Effector memory CD4-positive, alpha-beta T cell (primary cell): ENCODE measurements around the gene RALY.

ENCODE experiments used
- DNase-seq, 3 donors: peaks; one replicate each; pipeline ENCODE4 v3.0.0-alpha.2; 2020
- H3K27ac ChIP-seq: 2 replicates; pipeline ENCODE4 v1.7.0; 2013; ENCODE audit warnings: mild to moderate bottlenecking, low read length, moderate library complexity; ENCODE audit not compliant: insufficient read depth, poor library complexity, severe bottlenecking
- H3K27me3 ChIP-seq: replicated peaks from 2 replicates; pipeline ENCODE4 v1.7.0; 2013; ENCODE audit warnings: mild to moderate bottlenecking, low read length; ENCODE audit not compliant: insufficient read depth, control insufficient read depth, poor library complexity, severe bottlenecking
- H3K36me3 ChIP-seq: 2 replicates; pipeline ENCODE4 v1.7.0; 2013; ENCODE audit warnings: mild to moderate bottlenecking, low read length, moderate library complexity; ENCODE audit not compliant: control insufficient read depth, insufficient read depth
- H3K4me1 ChIP-seq: 2 replicates; pipeline ENCODE4 v1.7.0; 2013; ENCODE audit warnings: low read length, mild to moderate bottlenecking; ENCODE audit not compliant: control insufficient read depth, insufficient read depth, poor library complexity, severe bottlenecking
- H3K4me3 ChIP-seq: 2 replicates; pipeline ENCODE4 v1.7.0; 2013; ENCODE audit warnings: low read length, low read depth, mild to moderate bottlenecking; ENCODE audit not compliant: insufficient read depth, poor library complexity, severe bottlenecking
- H3K9me3 ChIP-seq: 2 replicates; pipeline ENCODE4 v1.7.0; 2013; ENCODE audit warnings: mild to moderate bottlenecking, low read length, moderate library complexity; ENCODE audit not compliant: control insufficient read depth

Gene RALY

GRCh38 chr20:34072076-34072475, 78.4 kb downstream of the RALY start:
- Histone ChIP-seq H3K36me3 (peaks cover 49% of the 10 kb centered on the region), H3K27ac (no peak overlapping the region), H3K27me3 (no peaks in the 10 kb centered on the region), H3K4me1 (peaks cover 7% of the 10 kb centered on the region), H3K4me3 (no peak overlapping the region), H3K9me3 (no peaks in the 10 kb centered on the region)
- no peak for DNase-seq

- DNase-seq, result no peak
- H3K36me3 ChIP-seq, result peaks cover 56% of the 10 kb centered on the region
- no peak overlapping the region for H3K27ac ChIP-seq
- no peaks in the 10 kb centered on the region for H3K27me3 ChIP-seq
- H3K4me1 ChIP-seq, result peaks cover 7% of the 10 kb centered on the region
- H3K9me3 ChIP-seq, result no peaks in the 10 kb centered on the region
- no peak overlapping the region for H3K4me3 ChIP-seq
These were observed 79.1 kb downstream of the RALY start for GRCh38 chr20:34072778-34073177.

DNA sequence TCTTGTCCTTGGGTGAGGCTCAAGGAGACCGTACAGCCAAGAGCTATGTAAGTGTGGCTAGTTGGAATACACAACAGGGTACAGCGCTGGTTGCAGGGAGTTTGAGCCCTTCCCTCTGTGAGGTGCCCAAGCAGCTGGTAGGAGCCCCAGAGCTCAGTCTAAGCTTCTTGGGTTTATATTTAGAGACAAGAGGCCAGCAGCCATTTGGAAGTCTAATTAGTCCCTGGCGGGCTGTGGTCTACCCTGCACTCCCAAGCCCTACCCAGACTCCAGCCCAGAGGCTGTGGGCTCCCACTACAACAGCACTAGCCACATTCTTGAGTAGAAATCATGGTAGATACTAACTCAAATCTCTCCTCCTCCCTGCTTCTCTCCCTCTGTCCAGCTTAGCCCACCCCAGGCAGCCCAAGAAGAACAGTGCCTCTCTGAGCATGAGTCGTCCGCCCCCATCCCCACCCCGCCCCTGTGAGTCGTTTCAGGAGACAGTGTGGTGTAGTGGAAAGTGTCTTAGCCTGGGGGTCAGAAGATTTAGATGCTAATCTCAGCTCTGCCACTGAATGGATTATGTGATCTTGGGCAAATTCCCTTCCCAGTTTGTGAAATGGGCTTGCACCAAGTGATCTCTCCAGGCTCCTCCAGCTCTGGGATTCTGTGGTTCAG, 80.5 kb downstream of the RALY start:
- H3K4me1 ChIP-seq, result no peaks in the 10 kb centered on the region
- no peaks in the 10 kb centered on the region for H3K27me3 ChIP-seq
- peaks cover 66% of the 10 kb centered on the region for H3K36me3 ChIP-seq
- no peak overlapping the region for H3K4me3 ChIP-seq
- no peak overlapping the region for H3K27ac ChIP-seq
- DNase-seq, result no peak
- H3K9me3 ChIP-seq, result no peaks in the 10 kb centered on the region

DNA sequence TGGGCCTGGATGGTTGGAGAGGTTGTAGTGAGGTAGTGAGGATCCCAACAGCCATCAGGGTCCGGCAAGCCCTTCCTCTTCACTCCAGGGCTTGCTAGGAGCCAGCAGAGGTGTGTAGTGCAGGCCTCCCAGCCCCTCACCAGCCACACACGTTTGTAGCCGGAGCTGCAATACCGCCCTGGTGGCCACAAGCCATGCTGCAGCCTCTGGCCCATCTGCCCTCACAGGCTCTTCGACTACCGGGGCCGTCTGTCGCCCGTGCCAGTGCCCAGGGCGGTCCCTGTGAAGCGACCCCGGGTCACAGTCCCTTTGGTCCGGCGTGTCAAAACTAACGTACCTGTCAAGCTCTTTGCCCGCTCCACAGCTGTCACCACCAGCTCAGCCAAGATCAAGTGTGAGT, 81.9 kb downstream of the RALY start:
- no peaks in the 10 kb centered on the region for H3K27me3 ChIP-seq
- no peak for DNase-seq
- no peak overlapping the region for H3K27ac ChIP-seq
- H3K4me3 ChIP-seq, result no peak overlapping the region
- H3K9me3 ChIP-seq, result no peaks in the 10 kb centered on the region
- no peaks in the 10 kb centered on the region for H3K4me1 ChIP-seq
- H3K36me3 ChIP-seq, result peaks cover 74% of the 10 kb centered on the region

DNA sequence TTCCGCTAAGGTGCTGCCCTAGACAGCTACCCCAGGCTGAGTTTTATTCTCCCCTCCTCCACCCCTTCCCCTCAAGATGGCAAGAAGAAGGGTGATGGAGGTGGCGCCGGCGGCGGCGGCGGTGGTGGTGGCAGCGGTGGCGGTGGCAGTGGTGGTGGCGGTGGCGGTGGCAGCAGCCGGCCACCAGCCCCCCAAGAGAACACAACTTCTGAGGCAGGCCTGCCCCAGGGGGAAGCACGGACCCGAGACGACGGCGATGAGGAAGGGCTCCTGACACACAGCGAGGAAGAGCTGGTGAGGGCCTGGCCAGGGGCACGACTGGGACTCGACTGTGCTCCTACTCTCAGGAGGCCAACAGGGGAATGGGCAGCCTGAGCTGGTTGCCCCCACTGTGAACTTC, 83.2 kb downstream of the RALY start:
- Histone ChIP-seq H3K36me3 (peaks cover 87% of the 10 kb centered on the region), H3K27ac (no peak overlapping the region)
- DNase-seq, result no peak

DNA sequence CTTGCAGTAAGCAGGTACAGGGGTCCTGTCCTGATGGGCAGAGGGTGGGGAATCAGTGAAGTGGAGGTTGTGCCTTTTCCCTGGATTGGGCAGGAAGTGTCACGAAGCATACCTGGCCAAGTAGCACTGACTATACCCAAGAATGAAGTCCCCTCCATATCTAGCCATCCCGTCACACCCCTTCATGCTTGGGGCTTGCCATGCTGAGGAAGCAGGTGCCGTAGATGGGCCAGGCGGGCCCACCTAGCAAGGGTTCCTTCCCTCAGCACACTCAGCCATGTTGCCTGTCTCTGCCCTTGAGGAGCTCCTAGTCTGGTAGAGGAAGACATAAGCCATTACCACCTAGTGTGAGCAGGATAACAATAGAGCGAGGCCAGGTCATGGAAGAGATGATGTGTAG, 84.8 kb downstream of the RALY start:
- Histone ChIP-seq H3K4me3 (no peak overlapping the region), H3K27me3 (no peaks in the 10 kb centered on the region), H3K9me3 (no peaks in the 10 kb centered on the region), H3K4me1 (no peaks in the 10 kb centered on the region), H3K27ac (no peak overlapping the region), H3K36me3 (peaks cover 83% of the 10 kb centered on the region)
- no peak for DNase-seq

More for the DNA sequence above, 83.2 kb downstream of the RALY start:
- Histone ChIP-seq H3K4me1 (no peaks in the 10 kb centered on the region), H3K27me3 (no peaks in the 10 kb centered on the region), H3K4me3 (no peak overlapping the region), H3K9me3 (no peaks in the 10 kb centered on the region)

GRCh38 chr20:34079818-34080217, 86.1 kb downstream of the RALY start:
- H3K36me3 ChIP-seq, result peaks cover 78% of the 10 kb centered on the region
- H3K27ac ChIP-seq, result no peak overlapping the region
- H3K27me3 ChIP-seq, result no peaks in the 10 kb centered on the region
- no peak for DNase-seq
- H3K4me3 ChIP-seq, result no peak overlapping the region
- H3K4me1 ChIP-seq, result no peaks in the 10 kb centered on the region
- H3K9me3 ChIP-seq, result no peaks in the 10 kb centered on the region

GRCh38 chr20:34082232-34082887, 88.6 kb downstream of the RALY start:
- H3K36me3 ChIP-seq, result peaks cover 68% of the 10 kb centered on the region
- H3K27ac ChIP-seq, result no peak overlapping the region
- H3K9me3 ChIP-seq, result no peaks in the 10 kb centered on the region

DNA sequence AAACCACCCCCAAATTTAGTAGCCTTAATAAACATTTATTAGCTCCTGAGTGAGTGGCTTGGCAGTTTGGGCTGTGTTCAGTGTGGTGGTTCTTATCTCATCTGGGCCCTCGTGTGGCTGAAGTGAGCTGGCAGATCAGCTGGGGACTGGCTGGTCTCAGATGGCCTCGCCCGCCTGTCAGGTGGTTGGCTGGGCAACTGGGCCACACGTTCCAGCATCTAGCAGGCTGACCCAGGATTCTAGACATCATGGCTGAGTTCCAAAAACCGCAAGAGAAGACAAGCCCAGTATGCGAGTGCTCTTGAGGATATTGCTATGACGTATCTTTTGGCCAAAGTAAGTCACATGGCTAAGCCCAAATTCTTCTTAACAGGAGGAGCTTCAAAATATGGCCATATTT, 89.4 kb downstream of the RALY start:
- no peaks in the 10 kb centered on the region for H3K4me1 ChIP-seq
- H3K4me3 ChIP-seq, result no peak overlapping the region
- H3K9me3 ChIP-seq, result no peaks in the 10 kb centered on the region
- no peaks in the 10 kb centered on the region for H3K27me3 ChIP-seq
- DNase-seq, result no peak
- H3K27ac ChIP-seq, result no peak overlapping the region
- H3K36me3 ChIP-seq, result peaks cover 64% of the 10 kb centered on the region

More at GRCh38 chr20:34082232-34082887, 88.6 kb downstream of the RALY start:
- no peak for DNase-seq
- Histone ChIP-seq H3K4me3 (no peak overlapping the region), H3K4me1 (no peaks in the 10 kb centered on the region), H3K27me3 (no peaks in the 10 kb centered on the region)

GRCh38 chr20:34083781-34084180, 90.1 kb downstream of the RALY start:
- H3K27me3 ChIP-seq, result no peaks in the 10 kb centered on the region
- H3K9me3 ChIP-seq, result no peaks in the 10 kb centered on the region
- H3K36me3 ChIP-seq, result peaks cover 64% of the 10 kb centered on the region
- H3K4me1 ChIP-seq, result no peaks in the 10 kb centered on the region
- no peak for DNase-seq
- H3K27ac ChIP-seq, result no peak overlapping the region
- no peak overlapping the region for H3K4me3 ChIP-seq
